WTC11 (cell line): ENCODE data around the gene MEPCE. TPM values are rescaled to one million over a fixed set of nuclear protein-coding genes. Genes with fewer than 3 reads are reported as not detected.
"Not testable (repeated sequence)": the region's sequence is repeated elsewhere in the genome, so short reads cannot be mapped to it uniquely, and the experiment has no call there.

Source experiments
- ATAC-seq: fragments of 200-7000 bp; cut with Tn5 transposase; 2 replicates; pipeline ENCODE4 v1.10.0; 2021; ENCODE audit warnings: mild to moderate bottlenecking, moderate library complexity
- CTCF ChIA-PET: fragments of 300-600 bp; sonication (Branson Sonifier 250); formaldehyde crosslinking; loops from one replicate; lab custom pipeline; 2021; ENCODE audit warnings: antibody characterized with exemption; lab: Charles Lee
- POLR2A ChIA-PET: fragments of 350-600 bp; sonication (Branson Sonifier 250); formaldehyde crosslinking; loops from one replicate; lab custom pipeline; 2021; ENCODE audit warnings: antibody characterized with exemption; lab: Charles Lee
- DNase-seq: peaks from one replicate; pipeline ENCODE4 v3.0.0; 2021; ENCODE audit warnings: low spot score
- H3K27ac Mint-ChIP-seq: 2 replicates; pipeline ENCODE4 v1.8.0; 2021; ENCODE audit warnings: mixed read lengths
- H3K27me3 Mint-ChIP-seq: 2 replicates; pipeline ENCODE4 v1.8.0; 2021; ENCODE audit warnings: low read depth, mild to moderate bottlenecking, moderate library complexity, mixed read lengths
- H3K36me3 Mint-ChIP-seq: 2 replicates; pipeline ENCODE4 v1.8.0; 2021; ENCODE audit warnings: mixed read lengths
- H3K4me1 Mint-ChIP-seq: 2 replicates; pipeline ENCODE4 v1.8.0; 2022; ENCODE audit warnings: mixed read lengths
- H3K4me3 Mint-ChIP-seq: 2 replicates; pipeline ENCODE4 v1.8.0; 2021; ENCODE audit warnings: mild to moderate bottlenecking, moderate library complexity, mixed read lengths
- H3K9me3 Mint-ChIP-seq: 2 replicates; pipeline ENCODE4 v1.8.0; 2021; ENCODE audit warnings: mixed read lengths
- E2F1 ChIP-seq: sonication (generic); formaldehyde crosslinking; IDR thresholded peaks from 2 replicates; pipeline ENCODE4 v1.8.0; 2022; ENCODE audit warnings: mild to moderate bottlenecking, missing genetic modification reagents
- EMX1 ChIP-seq: fragments of 250-450 bp; sonication (Bioruptor Pico); IDR thresholded peaks from 2 replicates; pipeline ENCODE4 v1.8.0; 2021; ENCODE audit warnings: mild to moderate bottlenecking
- FOXJ3 ChIP-seq: sonication (generic); formaldehyde crosslinking; IDR thresholded peaks from 2 replicates; pipeline ENCODE4 v1.9.0; 2021; ENCODE audit warnings: missing genetic modification reagents, mild to moderate bottlenecking, borderline replicate concordance
- JUN ChIP-seq: sonication (generic); formaldehyde crosslinking; IDR thresholded peaks from 2 replicates; pipeline ENCODE4 v1.8.0; 2023; ENCODE audit warnings: mild to moderate bottlenecking, missing genetic modification reagents
- MXD4 ChIP-seq: fragments of 250-450 bp; sonication (Bioruptor Pico); IDR thresholded peaks from 2 replicates; pipeline ENCODE4 v1.8.0; 2021; ENCODE audit warnings: mild to moderate bottlenecking, moderate library complexity, borderline replicate concordance
- MYBL2 ChIP-seq: sonication (generic); formaldehyde crosslinking; IDR thresholded peaks from 2 replicates; pipeline ENCODE4 v1.8.1; 2023; ENCODE audit warnings: mild to moderate bottlenecking, moderate library complexity, missing genetic modification reagents
- NR3C1 ChIP-seq: sonication (generic); formaldehyde crosslinking; conservative IDR thresholded peaks from 2 replicates; pipeline ENCODE4 v1.8.1; 2023; ENCODE audit warnings: low read depth, mild to moderate bottlenecking, missing genetic modification reagents
- PRDM15 ChIP-seq: sonication (generic); formaldehyde crosslinking; IDR thresholded peaks from 2 replicates; pipeline ENCODE4 v1.8.0; 2022; ENCODE audit warnings: missing genetic modification reagents
- ZMAT4 ChIP-seq: fragments of 250-450 bp; sonication (Bioruptor Pico); IDR thresholded peaks from 2 replicates; pipeline ENCODE4 v1.9.0; 2021; ENCODE audit warnings: mild to moderate bottlenecking
- ZNF121 ChIP-seq: sonication (generic); formaldehyde crosslinking; IDR thresholded peaks from 2 replicates; pipeline ENCODE4 v1.8.0; 2023; ENCODE audit warnings: missing genetic modification reagents
- ZNF416 ChIP-seq: fragments of 250-450 bp; sonication (Bioruptor Pico); IDR thresholded peaks from 2 replicates; pipeline ENCODE4 v1.9.0; 2021; ENCODE audit warnings: mild to moderate bottlenecking, inconsistent platforms
- ZNF425 ChIP-seq: fragments of 250-450 bp; sonication (Bioruptor Pico); conservative IDR thresholded peaks from 2 replicates; pipeline ENCODE4 v1.9.0; 2021; ENCODE audit warnings: mild to moderate bottlenecking
- total RNA-seq: library from RNA; stranded (reverse); gene quantifications from 3 replicates; pipeline ENCODE4 v1.2.3, GENCODE V29; 2021

The MEPCE gene
- total RNA-seq, 1 experiment from 2014 or later, result 41.9 TPM

GRCh38 chr7:100453854-100454253 lies 24.2 kb downstream of the MEPCE start:
- H3K36me3 Mint-ChIP-seq, H3K27me3 Mint-ChIP-seq, H3K9me3 Mint-ChIP-seq, ATAC-seq, H3K4me3 Mint-ChIP-seq, DNase-seq, H3K27ac Mint-ChIP-seq, H3K4me1 Mint-ChIP-seq: not testable (repeated sequence)
- TF ChIP-seq ZNF121 (CRISPR knock-in tag), result peak; percentile 76; the same call in 1 of the 2 replicates
- ChIA-PET POLR2A (interaction anchor here (0.7 kb wide), 1 partner anchor 50 kb away, joined by 4 read pairs; no protein-coding TSS in a partner anchor), CTCF (interaction anchor here (1.3 to 4.2 kb wide), 6 partner anchors 12 to 131 kb away, joined by 4 to 45 read pairs (median 19); partner anchors contain the start of genes FBXO24, LRCH4, MEPCE and ZCWPW1)

- ChIA-PET POLR2A (interaction anchor here (0.6 to 1.1 kb wide), 4 partner anchors 24 to 149 kb away, joined by 3 to 9 read pairs (median 6); partner anchors contain the start of genes FBXO24 and LRCH4), CTCF (interaction anchor here (0.6 to 4.2 kb wide), 33 partner anchors 9 to 853 kb away, joined by 3 to 46 read pairs (median 4); partner anchors contain the start of genes FBXO24, LAMTOR4, LRCH4 and MEPCE)
- no peak overlapping the region for H3K4me3 Mint-ChIP-seq
- ATAC-seq, result no peak
- H3K27ac Mint-ChIP-seq, result no peak overlapping the region; the same call in 1 of the 2 replicates
- TF ChIP-seq NR3C1 (CRISPR knock-in tag) (no peak), PRDM15 (CRISPR knock-in tag) (no peak), ZNF416 (CRISPR knock-in tag) (no peak), ZMAT4 (CRISPR knock-in tag) (no peak)
- no peaks in the 10 kb centered on the region for H3K36me3 Mint-ChIP-seq
- no peaks in the 10 kb centered on the region; the same call in 1 of the 2 replicates for H3K27me3 Mint-ChIP-seq
- H3K9me3 Mint-ChIP-seq, result no peaks in the 10 kb centered on the region
- peaks cover 10% of the 10 kb centered on the region for H3K4me1 Mint-ChIP-seq
- no peak for DNase-seq
These were observed 25.6 kb downstream of the MEPCE start for GRCh38 chr7:100455206-100455605.

- peak; percentile 47 for DNase-seq
- no peak overlapping the region for H3K4me3 Mint-ChIP-seq
- CTCF ChIA-PET, result interaction anchor here (0.7 to 4.2 kb wide), 21 partner anchors 9 to 249 kb away, joined by 3 to 46 read pairs (median 7); partner anchors contain the start of genes FBXO24, LRCH4, MEPCE and POP7
- no peaks in the 10 kb centered on the region for H3K9me3 Mint-ChIP-seq
- ATAC-seq, result peak; percentile 73
- H3K36me3 Mint-ChIP-seq, result no peaks in the 10 kb centered on the region
- H3K4me1 Mint-ChIP-seq, result peaks cover 10% of the 10 kb centered on the region
- H3K27me3 Mint-ChIP-seq, result no peaks in the 10 kb centered on the region; the same call in 1 of the 2 replicates
- H3K27ac Mint-ChIP-seq, result no peak overlapping the region
- TF ChIP-seq FOXJ3 (CRISPR knock-in tag) (no peak), JUN (CRISPR knock-in tag) (no peak), EMX1 (CRISPR knock-in tag) (no peak), MYBL2 (CRISPR knock-in tag) (no peak), MXD4 (CRISPR knock-in tag) (no peak), ZNF425 (CRISPR knock-in tag) (no peak)
- POLR2A ChIA-PET, result no interaction called here
These were observed 26.9 kb downstream of the MEPCE start for GRCh38 chr7:100456562-100456961.

GRCh38 chr7:100457033-100457432 lies 27.4 kb downstream of the MEPCE start:
- peak; percentile 30; the same call in 1 of the 2 replicates for TF ChIP-seq ZNF121 (CRISPR knock-in tag)
- no peak for TF ChIP-seq E2F1 (CRISPR knock-in tag)
- Mint-ChIP-seq H3K4me3 (no peak overlapping the region), H3K36me3 (no peaks in the 10 kb centered on the region), H3K4me1 (peaks cover 10% of the 10 kb centered on the region), H3K27ac (no peak overlapping the region), H3K27me3 (no peaks in the 10 kb centered on the region; the same call in 1 of the 2 replicates), H3K9me3 (no peaks in the 10 kb centered on the region)
- CTCF ChIA-PET, result interaction anchor here (0.7 to 4.2 kb wide), 9 partner anchors 9 to 249 kb away, joined by 3 to 46 read pairs (median 6); partner anchors contain the start of genes POP7 and ZCWPW1
- DNase-seq (no peak), ATAC-seq (no peak)
- POLR2A ChIA-PET, result no interaction called here
